GM18951 (cell line): ENCODE data around the gene REX1BD.

Experiments used
- POLR2A ChIP-seq: IDR thresholded peaks from 4 replicates; pipeline ENCODE4 v1.6.1; 2011; ENCODE audit warnings: mild to moderate bottlenecking; ENCODE audit not compliant: insufficient read length, insufficient read depth; ENCODE audit errors: extremely low read depth
- in situ Hi-C: fragments of 300-500 bp; cut with MboI; formaldehyde crosslinking; loops from one replicate; pipeline ENCODE4 v1.12.0; 2022; ENCODE audit warnings: low sequenced_read_pairs, mixed read lengths, inconsistent platforms; ENCODE audit not compliant: unreplicated experiment

REX1BD gene

GRCh38 chr19:18601875-18602274 lies 13.3 kb downstream of the REX1BD start:
- no peak for TF ChIP-seq POLR2A

GRCh38 chr19:18603255-18603957 lies 14.8 kb downstream of the REX1BD start:
- in situ Hi-C loops, result no loop called here

More at GRCh38 chr19:18601875-18602274, 13.3 kb downstream of the REX1BD start:
- in situ Hi-C loops, result no loop called here

GRCh38 chr19:18603958-18604819 lies 15.6 kb downstream of the REX1BD start:
- in situ Hi-C loops, result no loop called here
- TF ChIP-seq POLR2A, result no peak

More at GRCh38 chr19:18603255-18603957, 14.8 kb downstream of the REX1BD start:
- TF ChIP-seq POLR2A, result no peak

GRCh38 chr19:18604820-18605159 lies 16.2 kb downstream of the REX1BD start:
- in situ Hi-C loops, result no loop called here
- TF ChIP-seq POLR2A, result no peak

GRCh38 chr19:18605196-18605545 lies 16.6 kb downstream of the REX1BD start:
- in situ Hi-C loops, result no loop called here
- no peak for TF ChIP-seq POLR2A

- no peak for TF ChIP-seq POLR2A
- in situ Hi-C loops, result no loop called here
Observed at GRCh38 chr19:18605546-18606280, 17.1 kb downstream of the REX1BD start.

DNA sequence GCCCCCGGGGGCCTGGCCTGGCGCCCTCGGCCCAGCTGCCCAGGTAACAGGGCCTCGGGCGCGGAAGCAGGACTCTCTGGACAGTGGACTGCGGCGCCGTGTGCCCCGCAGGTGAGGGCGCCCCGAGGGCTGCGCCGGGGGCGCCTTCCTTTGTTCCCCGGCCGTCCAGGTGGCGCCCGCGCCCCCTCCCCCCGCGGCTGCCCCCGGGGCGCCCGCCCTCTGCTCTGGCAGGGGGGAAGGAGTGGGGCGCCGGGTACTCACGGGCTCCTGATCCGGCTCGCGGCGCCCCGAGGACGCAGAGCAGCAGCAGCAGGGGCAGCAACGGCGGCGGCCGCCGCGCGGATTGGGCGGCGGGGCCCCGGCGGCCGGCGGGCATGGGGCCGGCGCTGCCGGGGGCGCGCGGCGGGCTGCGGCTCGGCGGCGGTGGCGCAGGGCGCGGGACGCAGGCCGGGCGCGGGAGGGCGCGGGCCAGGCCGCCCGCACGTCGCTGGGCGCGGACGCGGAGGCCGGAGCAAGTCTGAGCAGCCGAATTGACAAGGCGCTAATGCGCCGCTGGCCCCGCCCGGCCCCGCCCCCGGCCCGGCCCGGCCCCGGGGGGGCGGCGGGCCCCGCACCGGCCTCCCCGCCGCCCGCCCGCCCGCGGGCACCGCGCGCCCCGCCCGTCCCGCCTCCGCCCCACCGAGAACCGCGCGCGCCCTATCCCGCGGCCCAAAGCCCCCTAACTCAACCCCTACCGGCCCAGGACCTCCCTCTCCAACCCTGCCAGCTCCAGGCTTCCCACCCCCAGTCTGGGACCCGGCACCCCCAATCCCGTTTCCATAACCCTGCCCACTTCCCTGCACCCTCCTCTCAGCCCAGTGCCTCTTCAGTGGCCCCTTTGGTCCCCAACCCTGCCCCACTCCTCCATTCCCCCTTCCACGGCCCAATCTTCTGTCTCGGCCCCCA lies 18.0 kb downstream of the REX1BD start, which contains the start of gene CRLF1:
TSS of gene CRLF1 (minus strand) at position 519 of the 945 bp plus-strand sequence. CDS start at position 376, 143 bp downstream.
- in situ Hi-C loops, result no loop called here
- no peak for TF ChIP-seq POLR2A

DNA sequence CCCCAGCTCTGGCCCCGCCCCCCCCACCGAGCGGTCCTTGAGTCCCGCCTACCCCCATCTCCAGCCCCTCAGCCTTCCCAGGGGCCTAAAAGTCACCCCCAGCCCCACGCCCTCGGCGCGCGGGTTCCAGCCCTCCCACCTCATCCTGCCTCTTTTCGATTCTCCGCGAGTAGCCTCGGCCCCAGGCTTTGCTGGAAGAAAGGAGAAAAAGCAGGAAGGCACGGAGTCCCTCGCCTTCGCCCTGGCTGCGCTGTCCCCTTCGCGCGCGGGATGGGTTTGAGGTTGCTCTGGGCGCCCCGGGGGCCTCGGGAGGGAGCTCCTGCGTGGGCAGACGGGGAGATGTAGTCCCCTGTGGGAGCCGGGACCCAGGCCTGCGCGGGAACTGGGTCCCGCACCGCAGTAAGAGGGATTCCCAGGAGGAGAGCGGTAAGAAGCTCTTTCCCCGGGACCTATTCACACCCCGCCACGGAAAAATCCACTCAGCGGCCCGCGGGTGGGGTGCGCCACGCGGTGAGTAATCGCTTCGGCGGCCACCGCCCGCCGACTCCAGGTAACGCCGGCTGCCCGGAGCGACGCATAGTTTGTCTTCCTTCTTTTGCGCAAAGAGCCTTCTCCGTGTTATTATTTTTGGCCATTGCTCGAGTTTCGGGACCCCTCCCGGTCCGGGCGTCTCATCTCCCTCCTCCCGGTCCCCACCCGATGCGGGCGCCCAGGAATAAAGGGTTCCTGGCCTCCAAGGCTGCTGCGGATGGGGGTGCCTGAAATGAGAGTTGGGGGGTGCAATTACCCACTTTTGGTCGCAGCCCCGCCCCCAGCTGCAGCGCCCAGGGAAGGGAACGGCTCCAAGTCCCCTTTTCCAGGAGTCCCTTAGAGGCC lies 18.9 kb downstream of the REX1BD start:
- TF ChIP-seq POLR2A, result no peak
- in situ Hi-C loops, result no loop called here

DNA sequence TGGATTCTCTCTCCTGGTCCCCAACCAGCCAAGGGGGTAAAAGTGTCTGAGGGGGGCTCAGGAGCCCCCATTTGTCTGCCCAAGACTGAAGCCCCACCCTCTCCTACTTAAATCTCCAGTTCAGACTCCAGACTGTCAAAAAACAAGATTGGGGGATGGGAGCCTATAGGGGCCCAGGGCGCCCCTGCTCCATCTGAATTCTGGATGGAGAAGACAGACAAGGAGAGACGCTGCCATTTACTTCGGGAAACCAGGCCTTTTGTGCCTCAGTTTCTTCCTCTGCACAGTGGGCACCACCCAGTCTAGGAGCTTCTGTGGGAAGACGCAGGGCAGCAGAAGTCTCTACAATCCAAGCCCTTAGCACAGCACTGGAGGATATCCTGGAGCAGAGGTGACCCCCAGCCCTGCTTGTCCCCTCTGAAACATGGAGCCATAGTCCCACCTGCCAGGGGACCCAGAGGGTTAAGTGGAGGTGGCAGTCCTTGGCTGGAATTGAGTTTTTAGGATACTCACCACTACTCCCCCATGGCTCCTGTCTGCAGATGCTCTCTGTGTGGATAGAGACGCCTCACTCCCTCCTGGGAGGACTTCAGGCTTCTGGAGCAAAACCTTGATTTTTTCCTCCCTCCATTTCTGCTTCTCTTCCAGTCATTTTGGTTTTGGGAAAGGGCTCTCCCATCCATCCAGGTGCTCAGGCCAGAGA lies 19.7 kb downstream of the REX1BD start:
- in situ Hi-C loops, result no loop called here
- no peak for TF ChIP-seq POLR2A

GRCh38 chr19:18608805-18609716 lies 20.5 kb downstream of the REX1BD start:
- in situ Hi-C loops, result no loop called here
- no peak for TF ChIP-seq POLR2A
